ENCODE data around the gene THAP7.

The THAP7 gene

GRCh38 chr22:20979243-20979809, 22.6 kb downstream of the THAP7 start:
- peak; percentile 82 for DNase-seq (ENCODE audit: low read depth)
- H3K4me3 ChIP-seq (ENCODE audit: control insufficient read depth, low read depth, low read length), result peak overlapping the region; percentile 26
- TF ChIP-seq CTCF (conservative IDR thresholded peaks at IDR 0.05; ENCODE audit: control insufficient read depth, insufficient read depth, low read depth, low read length), result no peak

GRCh38 chr22:20978419-20978818, 23.5 kb downstream of the THAP7 start:
- no peak for TF ChIP-seq CTCF (conservative IDR thresholded peaks at IDR 0.05; ENCODE audit: control insufficient read depth, insufficient read depth, low read depth, low read length)
- no peak overlapping the region for H3K4me3 ChIP-seq (ENCODE audit: control insufficient read depth, low read depth, low read length)
- DNase-seq (ENCODE audit: low read depth), result no peak

- no peak for DNase-seq (ENCODE audit: low read depth)
- H3K4me3 ChIP-seq (ENCODE audit: control insufficient read depth, low read depth, low read length), result no peak overlapping the region
- TF ChIP-seq CTCF (conservative IDR thresholded peaks at IDR 0.05; ENCODE audit: control insufficient read depth, insufficient read depth, low read depth, low read length), result no peak
Measured at GRCh38 chr22:20977516-20978170, 24.3 kb downstream of the THAP7 start.

GRCh38 chr22:20977019-20977418, 24.9 kb downstream of the THAP7 start:
- no peak overlapping the region for H3K4me3 ChIP-seq (ENCODE audit: control insufficient read depth, low read depth, low read length)
- no peak for DNase-seq (ENCODE audit: low read depth)

GRCh38 chr22:20976291-20976877, 25.5 kb downstream of the THAP7 start:
- no peak overlapping the region for H3K4me3 ChIP-seq (ENCODE audit: control insufficient read depth, low read depth, low read length)
- DNase-seq (ENCODE audit: low read depth), result no peak
- no peak for TF ChIP-seq CTCF (conservative IDR thresholded peaks at IDR 0.05; ENCODE audit: control insufficient read depth, insufficient read depth, low read depth, low read length)

More at GRCh38 chr22:20977019-20977418, 24.9 kb downstream of the THAP7 start:
- no peak for TF ChIP-seq CTCF (conservative IDR thresholded peaks at IDR 0.05; ENCODE audit: control insufficient read depth, insufficient read depth, low read depth, low read length)

GRCh38 chr22:20975541-20976290, 26.2 kb downstream of the THAP7 start:
- no peak for TF ChIP-seq CTCF (conservative IDR thresholded peaks at IDR 0.05; ENCODE audit: control insufficient read depth, insufficient read depth, low read depth, low read length)
- no peak overlapping the region for H3K4me3 ChIP-seq (ENCODE audit: control insufficient read depth, low read depth, low read length)
- no peak for DNase-seq (ENCODE audit: low read depth)

All from fibroblast of mammary gland (primary cell).